GM12878 (cell line): ENCODE measurements around the gene MED13L. TPM values are rescaled to one million over a fixed set of nuclear protein-coding genes. Genes with fewer than 3 reads are reported as not detected.

Source experiments
- ATAC-seq: fragments of 200-7000 bp; cut with Tn5 transposase; 3 replicates; pipeline ENCODE4 v1.9.1; 2020; ENCODE audit warnings: mild to moderate bottlenecking, moderate library complexity
- BruUV-seq: library from RNA; stranded (reverse); fragments of 400-500 nt; replicated peaks from 2 replicates; lab custom pipeline; 2021; lab: Mats Ljungman, UMichigan
- CTCF ChIA-PET: fragments of 300-600 bp; sonication (Branson Sonifier 250); formaldehyde crosslinking; extraction: SDS; loops from one replicate; lab custom pipeline; 2021; ENCODE audit warnings: inconsistent platforms; lab: Yijun Ruan, JAX
- POLR2A ChIA-PET: fragments of 350-600 bp; formaldehyde crosslinking; extraction: SDS; loops from one replicate; lab custom pipeline; 2021; ENCODE audit warnings: inconsistent platforms; lab: Charles Lee
- RAD21 ChIA-PET: fragments of 300-600 bp; sonication (Branson Sonifier 250); formaldehyde crosslinking; loops from one replicate; lab custom pipeline; 2023; ENCODE audit warnings: antibody characterized with exemption; ENCODE audit not compliant: unreplicated experiment; lab: Charles Lee
- SMC1A ChIA-PET: fragments of 300-600 bp; sonication (Branson Sonifier 250); formaldehyde crosslinking; loops from one replicate; lab custom pipeline; 2023; ENCODE audit not compliant: unreplicated experiment, uncharacterized antibody; lab: Charles Lee
- DNase-seq: peaks from one replicate; pipeline ENCODE4 v3.0.0-alpha.2; 2011; ENCODE audit warnings: low read depth, low spot score
- FAIRE-seq: peaks from 3 replicates; lab custom pipeline; 2011; peaks lifted over from hg19 to GRCh38; lab: Jason Lieb, UNC
- H2AFZ ChIP-seq: 2 replicates; pipeline ENCODE4 v1.6.0; 2011; ENCODE audit warnings: low read depth, low read length, control low read depth; ENCODE audit not compliant: control insufficient read depth
- H3K27ac ChIP-seq: 2 replicates; pipeline ENCODE4 v1.5.1; 2011; ENCODE audit warnings: control low read depth; ENCODE audit not compliant: control insufficient read depth, insufficient read depth
- H3K27me3 ChIP-seq, 2 experiments: replicated peaks in 1 of 2; 2 replicates each; pipeline versions ENCODE4 v1.6.0 to v1.6.1; 2011; ENCODE audit warnings: low read length in 1 of 2; ENCODE audit not compliant: control insufficient read depth in 2 of 2, insufficient read depth in 2 of 2
- H3K36me3 ChIP-seq, 2 experiments: 2 replicates each; pipeline ENCODE4 v1.5.1; 2011; ENCODE audit warnings: low read length in 1 of 2; ENCODE audit not compliant: control insufficient read depth in 2 of 2, insufficient read depth in 2 of 2
- H3K4me1 ChIP-seq: 2 replicates; pipeline ENCODE4 v1.6.1; 2011; ENCODE audit warnings: mild to moderate bottlenecking, low read length, moderate library complexity, mixed read lengths; ENCODE audit not compliant: control insufficient read depth, insufficient read depth
- H3K4me2 ChIP-seq: 2 replicates; pipeline ENCODE4 v1.6.0; 2011; ENCODE audit warnings: control low read depth; ENCODE audit not compliant: control insufficient read depth, insufficient read depth
- H3K4me3 ChIP-seq: fragments of 200-600 bp; sonication (generic); 2 replicates; pipeline ENCODE4 v1.5.1; 2016
- H3K79me2 ChIP-seq: 2 replicates; pipeline ENCODE4 v1.6.0; 2011; ENCODE audit warnings: low read length; ENCODE audit not compliant: control insufficient read depth, insufficient read depth
- H3K9ac ChIP-seq: 2 replicates; pipeline ENCODE4 v1.8.0; 2011; ENCODE audit warnings: low read length, control low read depth, mixed read lengths; ENCODE audit not compliant: control insufficient read depth, insufficient read depth
- H3K9me3 ChIP-seq: replicated peaks from 3 replicates; pipeline ENCODE4 v1.5.1; 2011; ENCODE audit warnings: mild to moderate bottlenecking, low read length; ENCODE audit not compliant: control insufficient read depth, insufficient read depth
- H4K20me1 ChIP-seq: 2 replicates; pipeline ENCODE4 v1.6.0; 2011; ENCODE audit not compliant: control insufficient read depth, insufficient read depth
- DPF2 ChIP-seq: fragments of 450-650 bp; IDR thresholded peaks from 2 replicates; pipeline ENCODE4 v1.6.1; 2017; ENCODE audit warnings: mild to moderate bottlenecking
- EP300 ChIP-seq, 2 experiments: fragments of 150-350 bp in 1 of 2; IDR thresholded peaks; 2 replicates each; pipeline ENCODE4 v1.6.1; 2011 to 2012; ENCODE audit warnings: low read depth in 2 of 2, low read length in 2 of 2, borderline replicate concordance in 1 of 2, improper control_type of control experiment in 1 of 2, inconsistent platforms in 1 of 2; ENCODE audit not compliant: control insufficient read depth in 1 of 2
- ETV6 ChIP-seq, 2 experiments: fragments of 450-650 bp in 1 of 2; IDR thresholded peaks in 1 of 2; conservative IDR thresholded peaks in 1 of 2; 2 replicates each; pipeline ENCODE4 v1.6.1; 2014; ENCODE audit warnings: antibody characterized with exemption in 1 of 2, borderline replicate concordance in 1 of 2, low read depth in 1 of 2, mild to moderate bottlenecking in 1 of 2, moderate library complexity in 1 of 2
- EZH2 ChIP-seq: IDR thresholded peaks from 2 replicates; pipeline ENCODE4 v1.6.1; 2012; ENCODE audit warnings: low read depth, mild to moderate bottlenecking, control low read depth, inconsistent platforms, low read length, borderline replicate concordance; ENCODE audit not compliant: control insufficient read depth
- FOXM1 ChIP-seq: IDR thresholded peaks from 2 replicates; pipeline ENCODE4 v1.6.1; 2012; ENCODE audit warnings: low read depth, mild to moderate bottlenecking, inconsistent platforms, low read length, moderate library complexity
- HDAC6 ChIP-seq: fragments of 200-600 bp; sonication (generic); IDR thresholded peaks from one replicate; pipeline ENCODE4 v1.8.0; 2017; ENCODE audit warnings: antibody characterized with exemption; ENCODE audit not compliant: unreplicated experiment
- IRF5 ChIP-seq: fragments of 450-650 bp; IDR thresholded peaks from 2 replicates; pipeline ENCODE4 v1.6.1; 2017; ENCODE audit warnings: borderline replicate concordance
- PAX8 ChIP-seq: fragments of 450-650 bp; IDR thresholded peaks from 2 replicates; pipeline ENCODE4 v1.6.1; 2017; ENCODE audit warnings: mild to moderate bottlenecking, moderate library complexity
- RAD51 ChIP-seq: fragments of 450-650 bp; IDR thresholded peaks from 2 replicates; pipeline ENCODE4 v1.6.1; 2016; ENCODE audit warnings: moderate library complexity, mild to moderate bottlenecking, inconsistent platforms
- SIX5 ChIP-seq: IDR thresholded peaks from 2 replicates; pipeline ENCODE4 v1.6.1; 2011; ENCODE audit warnings: mild to moderate bottlenecking, low read depth, low read length, moderate library complexity; ENCODE audit not compliant: severe bottlenecking
- ZZZ3 ChIP-seq: IDR thresholded peaks from 2 replicates; pipeline ENCODE4 v1.6.1; 2011; ENCODE audit warnings: low read depth; ENCODE audit not compliant: control insufficient read depth, insufficient read length
- WGBS: methylation state at CpG from one replicate; pipeline ENCODE4 v1.1.6; 2016; ENCODE audit warnings: low lambda C conversion rate; ENCODE audit not compliant: insufficient replicate concordance, insufficient coverage; ENCODE audit errors: missing lambda C conversion rate; 5-methylcytosine and 5-hydroxymethylcytosine counted together
- in situ Hi-C: fragments of 300-500 bp; cut with MboI; formaldehyde crosslinking; loops from 9 replicates; pipeline ENCODE4 v1.14.3; 2018; ENCODE audit warnings: mixed read lengths
- intact Hi-C: fragments of 100-400 bp; cut with micrococcal nuclease; formaldehyde crosslinking; loops from one replicate; pipeline ENCODE4 v1.14.2; 2022; ENCODE audit not compliant: unreplicated experiment
- polyA plus RNA-seq, 11 experiments: library from polyadenylated mRNA; depleted of rRNA in 4 of 11; unstranded in 6 of 11; stranded (reverse) in 5 of 11; fragments of >200 nt; fragmentation: Nextera tagmentation in 4 of 11; fragmentation: Illumina TruSeq in 1 of 11; extraction: Ambion mirVana in 4 of 11; extraction: Trizol in 1 of 11; gene quantifications; 1 replicate in 1 of 11; 2 replicates in 10 of 11; pipeline versions ENCODE4 v1.2.1 to v1.2.3, GENCODE V29; 2011 to 2016; ENCODE audit warnings: inconsistent platforms in 2 of 11, missing spikeins in 2 of 11, low read depth in 1 of 11
- total RNA-seq, 4 experiments: library from RNA; depleted of rRNA in 3 of 4; stranded (reverse); fragments of >200 nt in 3 of 4; fragmentation: Illumina TruSeq in 1 of 4; extraction: Trizol in 1 of 4; gene quantifications; 2 replicates each; pipeline versions ENCODE4 v1.2.1 to v1.2.3, GENCODE V29; 2013 to 2021
- TF ChIP-seq, protein P1 (sequence below): IDR thresholded peaks from 2 replicates; pipeline ENCODE4 v1.6.1; 2012; ENCODE audit warnings: low read depth, low read length, improper control_type of control experiment

MED13L gene
- total and polyA plus RNA-seq, 10 of the 15 experiments (the other 5 are each of a cell fraction or from before 2014, with no cell fraction given) = 3.7 to 30.1 (median 9.1) TPM

- TF ChIP-seq SIX5 (no peak), RAD51 (no peak), IRF5 (no peak)
Measured at GRCh38 chr12:115956659-115957058, 320.8 kb downstream of the MED13L start (continued).

DNA sequence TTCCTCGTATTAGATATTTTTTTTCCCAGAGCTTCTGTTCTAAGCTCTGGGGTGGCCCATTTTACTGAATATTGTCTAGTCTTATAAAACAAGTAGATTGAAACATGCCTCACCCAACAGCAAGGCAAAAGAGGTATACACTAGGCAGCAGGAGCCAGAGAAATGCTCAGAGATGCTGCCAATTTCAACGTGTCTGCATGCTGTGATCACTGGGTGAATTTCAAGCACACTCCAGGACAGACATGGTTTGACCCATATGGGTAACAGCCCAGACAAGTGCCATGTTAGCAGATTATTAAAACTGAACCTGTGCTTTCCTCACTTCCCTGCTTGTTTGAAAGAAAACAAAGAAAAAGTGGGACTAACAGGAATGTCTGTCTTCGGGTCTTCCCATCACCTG lies 321.3 kb downstream of the MED13L start:
- Histone ChIP-seq H2AFZ (no peak overlapping the region), H3K36me3 (peaks cover 2 to 4% of the 10 kb centered on the region in 2 experiments; a peak in 3 of 4 replicates), H3K4me2 (no peak overlapping the region), H4K20me1 (no peaks in the 10 kb centered on the region), H3K27me3 (no peaks in the 10 kb centered on the region), H3K9ac (no peak overlapping the region), H3K4me3 (no peak overlapping the region), H3K79me2 (no peaks in the 10 kb centered on the region), H3K27ac (no peak overlapping the region), H3K4me1 (no peaks in the 10 kb centered on the region), H3K9me3 (no peaks in the 10 kb centered on the region)
- ATAC-seq (no peak), FAIRE-seq (no peak), DNase-seq (no peak)
- in situ Hi-C loops (no loop called here), intact Hi-C loops (no loop called here)
- RAD21 ChIA-PET = no interaction called here
- TF ChIP-seq, protein P1, sequence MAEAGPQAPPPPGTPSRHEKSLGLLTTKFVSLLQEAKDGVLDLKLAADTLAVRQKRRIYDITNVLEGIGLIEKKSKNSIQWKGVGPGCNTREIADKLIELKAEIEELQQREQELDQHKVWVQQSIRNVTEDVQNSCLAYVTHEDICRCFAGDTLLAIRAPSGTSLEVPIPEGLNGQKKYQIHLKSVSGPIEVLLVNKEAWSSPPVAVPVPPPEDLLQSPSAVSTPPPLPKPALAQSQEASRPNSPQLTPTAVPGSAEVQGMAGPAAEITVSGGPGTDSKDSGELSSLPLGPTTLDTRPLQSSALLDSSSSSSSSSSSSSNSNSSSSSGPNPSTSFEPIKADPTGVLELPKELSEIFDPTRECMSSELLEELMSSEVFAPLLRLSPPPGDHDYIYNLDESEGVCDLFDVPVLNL = no peak
- no peak for TF ChIP-seq IRF5
- TF ChIP-seq DPF2 = no peak
- no peak for TF ChIP-seq ETV6 (conservative IDR thresholded peaks at IDR 0.05 in 1 of 2, IDR thresholded peaks at IDR 0.05 in 1 of 2; ENCODE audit: borderline replicate concordance in 1 of 2, low read depth in 1 of 2)
- no peak for TF ChIP-seq EP300 (IDR thresholded peaks at IDR 0.05; ENCODE audit: borderline replicate concordance in 1 of 2, control insufficient read depth in 1 of 2, low read depth in 2 of 2, low read length in 2 of 2)
- TF ChIP-seq ZZZ3 = no peak
- no peak for TF ChIP-seq PAX8
- no peak for TF ChIP-seq FOXM1
- no peak for TF ChIP-seq EZH2
- TF ChIP-seq HDAC6 = no peak
- SMC1A ChIA-PET = no interaction called here
- POLR2A ChIA-PET = no interaction called here
- no TSS peak for BruUV-seq
- CTCF ChIA-PET = interaction anchor here (2.5 kb wide), 1 partner anchor 38 kb away, joined by 7 read pairs; no protein-coding TSS in a partner anchor
- WGBS = 41% methylated on average over 3 of the region's 3 CpGs
